HG03432 (cell line): ENCODE data around the gene SYT8.

ENCODE experiments used
- ATAC-seq: cut with Tn5 transposase; IDR thresholded peaks from one replicate; pipeline ENCODE4 v1.9.1; 2021; ENCODE audit warnings: mild to moderate bottlenecking, moderate library complexity; ENCODE audit not compliant: unreplicated experiment

SYT8 gene

GRCh38 chr11:1817000-1817399 lies 17.8 kb upstream of the SYT8 start:
- ATAC-seq, result no peak

DNA sequence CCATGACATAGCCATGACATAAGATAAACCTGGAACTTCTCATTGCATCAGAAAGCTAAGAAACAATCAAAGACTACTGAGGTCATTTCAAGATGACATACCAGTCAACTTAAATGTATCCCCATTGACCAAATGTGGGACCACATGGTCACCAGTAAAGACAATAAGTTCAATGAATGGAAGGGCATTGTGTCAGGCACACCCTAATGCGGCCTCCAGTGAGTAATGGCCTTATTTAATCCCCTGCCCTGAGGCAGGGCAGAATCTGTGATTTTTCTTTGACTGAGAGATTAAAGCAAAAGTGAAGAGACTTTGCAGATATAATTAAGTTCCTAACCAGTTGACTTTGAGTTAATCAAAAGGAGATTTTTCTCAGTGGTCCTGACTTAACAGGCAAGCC lies 17.3 kb upstream of the SYT8 start:
- ATAC-seq, result no peak

DNA sequence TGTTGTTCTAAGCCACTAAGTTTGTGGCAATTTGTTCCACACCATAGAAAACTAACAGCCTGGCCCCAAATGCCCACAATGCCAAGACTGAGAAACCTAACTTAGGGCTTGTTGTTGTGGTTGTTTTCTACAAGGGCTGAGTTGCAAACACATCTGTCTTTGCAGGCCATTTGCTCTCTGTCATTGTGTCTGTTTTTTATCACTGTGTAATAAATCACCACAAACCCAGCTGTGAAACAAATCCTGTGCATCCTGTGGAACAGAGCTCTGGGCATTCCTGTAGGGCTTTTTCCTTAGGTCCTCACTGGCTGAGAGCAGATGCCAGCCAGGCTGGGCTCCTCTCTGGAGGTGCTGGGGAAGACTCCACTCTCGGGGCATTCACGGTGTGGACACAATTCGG lies 15.7 kb upstream of the SYT8 start:
- ATAC-seq, result no peak

- no peak for ATAC-seq
Observed at GRCh38 chr11:1820463-1821325, 14.1 kb upstream of the SYT8 start.

DNA sequence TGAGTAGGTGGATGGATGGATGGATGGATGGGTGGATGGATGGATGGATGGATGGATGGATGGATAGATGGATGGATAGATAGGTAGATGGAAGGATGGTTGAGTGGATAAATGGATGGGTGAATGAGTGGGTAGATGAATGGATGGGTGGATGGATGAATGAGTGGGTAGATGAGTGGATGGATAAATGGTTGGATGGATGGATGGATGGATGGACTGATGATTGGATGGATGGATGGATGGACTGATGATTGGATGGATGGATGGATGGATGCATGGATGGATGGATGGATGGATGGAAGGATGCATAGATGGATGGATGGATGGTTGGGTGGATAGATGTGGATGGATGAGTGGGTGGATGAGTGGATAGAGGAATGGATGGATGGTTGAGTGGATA lies 13.2 kb upstream of the SYT8 start:
- no peak for ATAC-seq

- no peak for ATAC-seq
Observed at GRCh38 chr11:1822648-1823375, 12.0 kb upstream of the SYT8 start.

DNA sequence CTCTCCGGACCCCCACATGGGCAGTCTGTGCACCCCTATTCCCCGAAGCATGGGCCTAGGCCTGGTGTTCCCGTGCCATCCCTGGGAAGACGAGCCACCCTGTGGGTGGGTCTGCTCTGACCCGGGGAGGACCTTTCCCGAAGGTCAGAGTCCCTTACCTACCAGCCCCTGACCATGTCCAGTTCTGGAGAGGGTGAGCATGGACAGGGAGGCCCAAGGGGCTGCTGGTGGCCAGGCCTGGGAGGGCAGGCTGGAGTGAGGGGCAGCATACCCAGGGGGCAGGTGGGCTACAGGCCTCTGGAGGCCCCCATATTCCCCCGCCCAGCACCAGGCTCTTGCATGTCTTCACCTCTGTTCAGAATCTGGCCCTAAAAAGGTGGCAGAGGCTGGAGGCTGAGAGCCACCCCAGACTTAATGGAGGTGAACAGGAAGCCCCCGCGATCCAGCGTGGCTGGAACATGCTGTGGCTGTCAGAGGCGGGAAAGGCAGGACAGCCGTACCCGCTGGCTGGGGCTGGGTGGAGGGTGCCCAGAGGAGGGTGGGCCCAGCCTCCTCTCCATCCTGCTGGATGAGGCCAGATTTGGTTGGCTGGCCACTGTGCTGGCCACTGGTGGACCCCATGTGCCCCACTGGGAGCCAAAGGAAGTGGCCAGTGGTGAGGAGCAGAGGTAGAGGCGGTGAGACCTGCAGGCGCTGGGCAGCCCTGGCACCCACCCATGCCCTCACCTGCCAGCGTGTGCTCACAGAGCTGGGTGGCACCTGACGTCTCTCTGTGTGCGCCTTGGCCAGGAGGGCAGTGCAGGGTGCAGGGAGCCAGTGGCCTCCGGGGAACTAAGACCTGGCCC lies 11.2 kb upstream of the SYT8 start:
- ATAC-seq, result no peak

DNA sequence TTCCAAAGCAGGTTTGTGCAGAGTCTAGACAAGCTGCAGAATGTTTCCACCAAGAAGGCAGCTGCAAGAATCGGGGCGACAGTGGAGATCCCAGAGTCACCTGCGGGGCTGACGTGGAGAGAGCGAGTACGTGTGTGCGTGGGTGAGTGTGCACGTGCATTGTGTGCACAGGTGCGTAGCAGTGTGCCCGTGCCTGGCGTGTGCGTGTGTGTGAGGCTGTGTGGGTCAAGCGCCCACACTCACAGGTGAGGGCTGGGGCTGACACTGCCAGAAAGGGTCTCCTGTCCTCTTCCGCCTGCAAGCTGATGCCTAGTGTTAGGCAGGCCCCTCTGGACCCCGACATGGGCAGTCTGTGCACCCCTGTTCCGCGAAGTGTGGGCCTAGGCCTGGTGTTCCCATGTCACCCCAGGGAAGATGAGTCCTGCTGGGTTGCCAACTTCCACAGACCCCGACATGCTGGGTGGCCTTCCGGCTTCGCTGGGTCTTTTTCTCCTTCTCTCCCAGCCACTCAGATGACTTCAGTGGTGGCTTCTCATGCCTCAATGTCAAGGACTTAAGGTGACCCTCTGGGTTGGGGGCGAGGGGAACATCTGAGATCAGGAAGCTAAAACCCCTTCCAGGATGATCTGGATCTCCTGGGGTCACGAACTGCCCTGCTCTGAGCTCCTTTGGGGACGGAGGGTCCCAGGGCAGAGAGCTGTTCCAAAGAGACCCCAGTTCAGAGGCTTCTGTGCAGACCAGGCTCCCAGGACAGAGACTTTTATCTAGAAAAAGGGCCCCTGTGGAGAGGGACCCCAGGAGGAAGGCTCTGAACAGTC lies 10.4 kb upstream of the SYT8 start:
- no peak for ATAC-seq

GRCh38 chr11:1825039-1825740 lies 9.6 kb upstream of the SYT8 start:
- no peak for ATAC-seq

DNA sequence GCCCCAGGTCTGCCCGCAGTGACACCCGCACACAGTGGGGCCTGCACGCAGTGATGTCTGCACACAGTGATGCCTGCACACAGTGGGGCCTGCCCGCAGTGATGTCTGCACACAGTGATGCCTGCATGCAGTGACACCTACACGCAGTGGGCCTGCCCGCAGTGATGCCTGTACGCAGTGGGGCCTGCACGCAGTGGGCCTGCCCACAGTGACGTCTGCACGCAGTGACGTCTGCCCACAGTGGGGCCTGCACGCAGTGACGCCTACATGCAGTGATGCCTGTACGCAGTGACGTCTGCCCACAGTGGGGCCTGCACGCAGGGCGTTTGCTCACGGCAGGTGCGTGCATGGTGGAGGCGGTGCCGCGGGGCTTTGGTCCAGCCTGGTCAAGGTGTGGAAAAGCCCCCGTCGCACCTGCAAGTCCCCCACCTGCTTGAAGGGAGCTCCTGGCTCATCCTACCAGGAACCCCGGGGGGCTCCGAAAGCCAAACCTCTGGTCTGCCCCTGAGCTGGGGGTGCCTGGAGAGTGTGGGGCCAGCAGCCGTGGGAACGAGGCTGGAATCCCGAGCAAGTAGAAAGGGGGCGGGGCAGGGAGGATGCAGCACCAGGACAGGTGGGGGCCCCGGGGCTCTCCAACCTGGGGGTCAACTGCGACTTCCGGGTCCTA lies 8.9 kb upstream of the SYT8 start:
- ATAC-seq, result no peak

- no peak for ATAC-seq
Observed at GRCh38 chr11:1826552-1827094, 8.2 kb upstream of the SYT8 start.

DNA sequence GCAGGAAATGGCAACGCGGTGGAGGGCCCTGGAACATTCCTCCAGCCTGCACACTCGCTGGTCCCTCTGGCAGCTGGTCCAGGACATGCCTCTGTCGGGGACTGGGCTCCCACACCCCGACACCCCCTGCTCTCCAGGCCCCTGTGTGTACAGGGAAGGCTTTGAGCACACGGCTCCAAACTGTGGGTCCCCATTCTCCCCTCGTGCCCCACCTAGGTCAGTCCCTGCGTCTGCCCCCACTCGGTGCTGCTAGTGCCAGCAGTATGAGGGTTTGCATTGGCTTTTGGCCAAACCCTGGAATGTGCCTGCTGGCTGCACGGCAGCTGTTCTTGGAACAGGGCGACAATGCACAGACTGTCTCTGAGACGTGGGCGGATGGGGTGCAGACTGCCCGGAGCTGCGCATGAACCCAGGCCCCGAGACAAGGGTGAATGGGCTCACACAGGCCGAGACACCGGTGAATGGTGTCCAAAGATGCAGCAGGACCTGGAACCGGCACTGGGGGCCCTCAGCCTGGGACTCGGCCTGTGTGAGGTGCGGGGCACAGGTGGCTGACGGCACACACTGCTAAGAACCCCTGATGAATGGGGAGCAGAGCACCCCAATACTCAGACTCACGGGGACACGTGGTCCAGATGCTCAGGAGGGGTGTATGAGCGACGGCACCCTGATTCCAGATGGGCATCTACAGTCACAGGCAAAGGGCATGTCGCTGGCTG lies 7.5 kb upstream of the SYT8 start:
- ATAC-seq, result no peak

GRCh38 chr11:1827931-1828330 lies 6.9 kb upstream of the SYT8 start:
- no peak for ATAC-seq

- ATAC-seq, result no peak
Observed at GRCh38 chr11:1828542-1828941, 6.2 kb upstream of the SYT8 start.

- ATAC-seq, result no peak
Observed at GRCh38 chr11:1829039-1829820, 5.6 kb upstream of the SYT8 start.

DNA sequence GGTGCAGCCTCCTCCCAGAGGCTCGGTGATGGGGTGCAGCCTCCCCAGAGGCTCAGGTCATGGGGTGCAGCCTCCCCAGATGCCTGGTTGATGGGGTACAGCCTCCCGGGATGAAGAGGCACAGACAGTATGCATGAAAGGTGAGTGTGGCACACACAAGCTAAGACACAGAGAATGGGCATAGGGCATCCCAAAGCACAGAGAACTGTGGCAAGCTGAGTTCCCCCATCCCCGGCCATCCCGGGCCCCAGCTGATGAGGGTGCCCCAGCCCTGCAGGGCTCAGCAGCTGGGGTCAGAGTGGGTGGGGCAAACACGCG lies 4.8 kb upstream of the SYT8 start:
- no peak for ATAC-seq

DNA sequence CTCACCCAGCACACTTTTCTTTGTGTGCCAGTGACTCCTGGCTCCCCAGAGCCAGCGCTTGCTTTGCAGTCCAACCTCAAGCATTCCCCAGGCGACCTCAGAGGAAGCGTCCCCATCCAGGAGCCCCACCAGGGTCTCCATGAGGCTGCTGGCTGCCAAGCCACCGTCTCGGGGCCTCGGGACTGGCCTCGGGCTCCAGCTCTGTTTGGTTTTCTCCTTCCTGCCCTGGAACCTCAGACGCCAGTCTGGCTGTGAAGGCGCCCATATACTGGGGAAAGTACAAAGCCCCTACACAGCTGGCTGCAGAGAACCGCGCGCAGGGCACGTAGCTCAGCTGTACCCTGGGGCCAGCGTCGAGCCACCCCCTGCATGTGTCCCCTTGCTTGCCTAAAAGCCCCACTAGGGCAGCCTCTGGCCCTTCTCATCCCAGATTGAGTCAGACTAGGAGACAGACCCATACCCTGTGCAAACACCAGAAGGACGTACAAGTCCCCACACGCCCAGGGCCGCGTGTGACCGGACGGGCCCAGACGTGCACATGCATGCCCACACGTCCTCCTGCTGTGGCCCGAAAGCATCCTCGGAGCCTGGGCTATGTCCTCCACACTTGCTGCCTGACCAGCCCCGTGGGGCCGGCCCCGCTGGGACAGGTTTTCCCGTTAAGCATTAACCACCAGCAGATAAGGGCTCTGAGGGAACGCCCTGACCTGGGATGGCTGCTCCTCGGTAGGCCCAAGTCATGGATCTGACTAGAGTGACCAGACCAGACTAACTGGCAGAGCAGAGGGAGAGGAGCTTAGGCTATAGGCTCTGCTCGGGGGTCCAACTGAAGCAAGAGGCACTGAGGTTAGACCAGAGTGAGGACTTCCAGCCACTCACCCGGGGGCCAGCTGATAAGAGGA lies 4.2 kb upstream of the SYT8 start:
- ATAC-seq, result no peak
